HepG2 (cell line): ENCODE measurements around the gene NPHP1. TPM values are rescaled to one million over a fixed set of nuclear protein-coding genes. Genes with fewer than 3 reads are reported as not detected.

Experiments used
- ATAC-seq: fragments of 200-7000 bp; cut with Tn5 transposase; 3 replicates; pipeline ENCODE4 v1.9.1; 2020; ENCODE audit warnings: mild to moderate bottlenecking, moderate library complexity
- BruUV-seq: library from RNA; stranded (reverse); fragments of 400-500 nt; replicated peaks from 2 replicates; lab custom pipeline; 2021; lab: Mats Ljungman, UMichigan
- CTCF ChIA-PET: fragments of 300-600 bp; formaldehyde crosslinking; extraction: SDS; loops from one replicate; lab custom pipeline; 2021; ENCODE audit warnings: low total read pairs, inconsistent platforms, low intra/inter-chr PET ratio; lab: Yijun Ruan, JAX
- POLR2A ChIA-PET: fragments of 350-600 bp; sonication (Branson Sonifier 250); formaldehyde crosslinking; loops from one replicate; lab custom pipeline; 2020; ENCODE audit warnings: antibody characterized with exemption, inconsistent platforms; lab: Yijun Ruan, JAX
- DNase-seq: peaks from one replicate; pipeline ENCODE4 v3.0.0-alpha.2; 2015; ENCODE audit warnings: low spot score
- FAIRE-seq: peaks from 3 replicates; lab custom pipeline; 2011; peaks lifted over from hg19 to GRCh38; lab: Jason Lieb, UNC
- H2AFZ ChIP-seq: one replicate; pipeline ENCODE4 v1.6.1; 2011; ENCODE audit warnings: low read length, inconsistent platforms
- H3K27ac ChIP-seq: fragments of 300-600 bp; 3 replicates; pipeline ENCODE4 v1.8.0; 2011; ENCODE audit warnings: mixed run types, mild to moderate bottlenecking, mixed read lengths, low read length, inconsistent platforms; ENCODE audit not compliant: insufficient read depth; ENCODE audit errors: extremely low read length
- H3K27me3 ChIP-seq, 2 experiments: fragments of 200-600 bp in 1 of 2; 2 replicates in 1 of 2; 3 replicates in 1 of 2; pipeline versions ENCODE4 v1.6.0 to v1.8.0; 2011; ENCODE audit warnings: low read length in 2 of 2, mild to moderate bottlenecking in 2 of 2, moderate library complexity in 2 of 2, inconsistent platforms in 1 of 2; ENCODE audit not compliant: insufficient read depth in 2 of 2, control insufficient read depth in 1 of 2
- H3K36me3 ChIP-seq, 2 experiments: fragments of 200-600 bp in 1 of 2; replicated peaks in 1 of 2; 2 replicates in 1 of 2; 3 replicates in 1 of 2; pipeline versions ENCODE4 v1.5.1 to v1.8.0; 2011; ENCODE audit warnings: low read length in 2 of 2, inconsistent platforms in 1 of 2; ENCODE audit not compliant: insufficient read depth in 2 of 2, control insufficient read depth in 1 of 2
- H3K4me1 ChIP-seq: 2 replicates; pipeline ENCODE4 v1.5.1; 2012; ENCODE audit warnings: low read length, inconsistent platforms; ENCODE audit not compliant: insufficient read depth
- H3K4me2 ChIP-seq: 2 replicates; pipeline ENCODE4 v1.6.0; 2011; ENCODE audit warnings: low read depth, low read length, inconsistent platforms
- H3K4me3 ChIP-seq, 3 experiments: fragments of 200-600 bp in 1 of 3; sonication (generic), shearing (Covaris generic) in 1 of 3; replicated peaks in 1 of 3; 2 replicates each; pipeline ENCODE4 v1.5.1; 2011 to 2016; ENCODE audit warnings: low read length in 3 of 3, inconsistent platforms in 2 of 3, low read depth in 2 of 3, mild to moderate bottlenecking in 2 of 3, control low read depth in 1 of 3, mixed read lengths in 1 of 3; ENCODE audit not compliant: insufficient read depth in 1 of 3
- H3K79me2 ChIP-seq: one replicate; pipeline ENCODE4 v1.6.1; 2011; ENCODE audit warnings: low read length, inconsistent platforms; ENCODE audit not compliant: insufficient read depth
- H3K9ac ChIP-seq: 2 replicates; pipeline ENCODE4 v1.6.0; 2011; ENCODE audit warnings: mild to moderate bottlenecking, low read depth, low read length, inconsistent platforms; ENCODE audit not compliant: insufficient read depth
- H3K9me3 ChIP-seq: 2 replicates; pipeline ENCODE4 v1.5.1; 2012; ENCODE audit warnings: mild to moderate bottlenecking, low read length
- H4K20me1 ChIP-seq: 2 replicates; pipeline ENCODE4 v1.6.0; 2011; ENCODE audit warnings: inconsistent platforms, mild to moderate bottlenecking, low read length, moderate library complexity; ENCODE audit not compliant: insufficient read depth
- HMG20B ChIP-seq: conservative IDR thresholded peaks from 2 replicates; pipeline ENCODE4 v1.6.1; 2016; ENCODE audit warnings: missing genetic modification reagents, missing compliant biosample characterization
- KAT7 ChIP-seq: IDR thresholded peaks from 2 replicates; pipeline ENCODE4 v1.6.1; 2018; ENCODE audit warnings: borderline replicate concordance, missing compliant biosample characterization
- NBN ChIP-seq: fragments of 450-650 bp; conservative IDR thresholded peaks from 2 replicates; pipeline ENCODE4 v1.6.1; 2017
- SATB2 ChIP-seq: sonication (generic); formaldehyde crosslinking; IDR thresholded peaks from 2 replicates; pipeline ENCODE4 v1.5.0; 2020; ENCODE audit warnings: missing genetic modification reagents
- ZBTB2 ChIP-seq: sonication (generic); formaldehyde crosslinking; IDR thresholded peaks from 2 replicates; pipeline ENCODE4 v1.8.0; 2022; ENCODE audit warnings: low read depth, missing genetic modification reagents
- ZNF276 ChIP-seq: sonication (generic); formaldehyde crosslinking; IDR thresholded peaks from 2 replicates; pipeline ENCODE4 v1.4.0; 2020; ENCODE audit warnings: mild to moderate bottlenecking, low read depth, missing genetic modification reagents
- ZNF549 ChIP-seq: sonication (generic); formaldehyde crosslinking; IDR thresholded peaks from 2 replicates; pipeline ENCODE4 v1.5.0; 2020; ENCODE audit warnings: missing genetic modification reagents
- ZNF569 ChIP-seq: sonication (generic); formaldehyde crosslinking; IDR thresholded peaks from 2 replicates; pipeline ENCODE4 v1.5.0; 2020; ENCODE audit warnings: mild to moderate bottlenecking, missing genetic modification reagents, moderate library complexity, borderline replicate concordance
- ZNF660 ChIP-seq: sonication (generic); formaldehyde crosslinking; IDR thresholded peaks from 2 replicates; pipeline ENCODE4 v1.5.1; 2020; ENCODE audit warnings: mild to moderate bottlenecking, low read depth, missing genetic modification reagents, borderline replicate concordance
- WGBS: methylation state at CpG from one replicate; pipeline ENCODE4 v1.1.6; 2017; ENCODE audit warnings: low lambda C conversion rate; 5-methylcytosine and 5-hydroxymethylcytosine counted together
- in situ Hi-C: cut with HindIII; loops from 2 replicates; pipeline ENCODE4 v1.10.0; 2017; ENCODE audit warnings: low pct_unique_long_range_greater_than_20kb; ENCODE audit not compliant: extremely low pct_ligation_motif_present
- intact Hi-C: fragments of 100-400 bp; cut with micrococcal nuclease; formaldehyde crosslinking; loops from one replicate; pipeline ENCODE4 v1.10.0; 2022; ENCODE audit not compliant: unreplicated experiment
- polyA plus RNA-seq, 8 experiments: library from polyadenylated mRNA; depleted of rRNA in 3 of 8; stranded (reverse) in 7 of 8; unstranded in 1 of 8; fragments of >200 nt; fragmentation: Illumina TruSeq in 4 of 8; extraction: Trizol in 4 of 8; gene quantifications; 2 replicates each; pipeline versions ENCODE4 v1.2.1 to v1.2.3, GENCODE V29; 2011 to 2016; ENCODE audit warnings: low read depth in 4 of 8, missing spikeins in 1 of 8, mixed read lengths in 1 of 8; ENCODE audit not compliant: insufficient read depth in 1 of 8
- total RNA-seq, 5 experiments: library from RNA; depleted of rRNA; stranded (reverse); fragments of >200 nt; fragmentation: Illumina TruSeq; extraction: Trizol; gene quantifications; 2 replicates each; pipeline ENCODE4 v1.2.3, GENCODE V29; 2016; ENCODE audit warnings: low read depth in 1 of 5
- TF ChIP-seq, protein P1 (sequence below): sonication (generic); formaldehyde crosslinking; IDR thresholded peaks from 2 replicates; pipeline ENCODE4 v1.4.0; 2020; ENCODE audit warnings: mild to moderate bottlenecking, missing genetic modification reagents

NPHP1 gene
- total and polyA plus RNA-seq, 2 of the 13 experiments (the other 11 are each of a cell fraction or from before 2014, with no cell fraction given): 2.7 to 4.8 TPM

DNA sequence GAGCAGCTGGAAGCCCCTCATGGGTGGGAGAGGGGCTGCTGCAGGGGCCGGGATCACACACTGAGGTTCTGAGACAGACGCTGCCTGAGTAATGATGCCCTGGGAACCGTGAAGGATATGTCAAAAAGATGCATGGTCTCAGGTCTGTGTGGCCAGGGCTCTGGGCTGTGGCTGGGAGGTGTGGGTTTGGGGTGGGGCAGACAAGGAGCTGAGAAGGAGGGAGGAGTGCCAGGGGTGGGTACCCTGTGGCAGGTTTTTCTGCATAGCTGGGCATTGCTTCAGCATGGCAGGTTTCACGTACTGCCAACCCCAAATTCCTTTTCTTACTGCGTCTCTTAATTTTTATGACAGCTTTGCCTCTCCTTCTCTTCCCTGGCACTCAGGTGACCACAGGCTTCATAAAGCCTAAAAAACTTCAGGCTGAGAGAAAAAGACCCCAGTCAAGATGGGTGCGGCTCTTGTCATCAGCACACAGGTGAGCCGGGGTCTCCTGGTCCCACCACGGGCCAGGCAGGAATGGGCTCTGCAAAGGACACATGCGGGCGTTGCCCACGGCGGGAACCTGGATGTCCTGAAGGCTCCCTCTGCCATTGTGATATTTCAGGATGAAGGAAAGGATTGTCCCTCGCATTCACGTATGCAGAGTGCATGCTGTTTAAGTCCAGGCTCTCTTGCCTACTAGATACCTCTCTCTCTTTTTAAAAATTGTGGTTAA, 107.2 kb downstream of the NPHP1 start:
- FAIRE-seq (no peak), DNase-seq (no peak), ATAC-seq (no peak)
- in situ Hi-C loops: no loop called here
- no peak overlapping the region for H3K4me2 ChIP-seq
- intact Hi-C loops: no loop called here
- no peak overlapping the region for H3K4me3 ChIP-seq
- no TSS peak for BruUV-seq
- no peaks in the 10 kb centered on the region for H4K20me1 ChIP-seq
- H3K27ac ChIP-seq: no peak overlapping the region
- no peak overlapping the region for H3K9ac ChIP-seq
- H3K4me1 ChIP-seq: peaks cover 20% of the 10 kb centered on the region
- POLR2A ChIA-PET: no interaction called here
- no peak overlapping the region for H2AFZ ChIP-seq
- 59% methylated on average over 13 of the region's 14 CpGs for WGBS
- TF ChIP-seq SATB2 (CRISPR knock-in tag): no peak
- no peak for TF ChIP-seq ZNF276
- no peak for TF ChIP-seq HMG20B
- no peak for TF ChIP-seq ZBTB2 (CRISPR knock-in tag)
- TF ChIP-seq NBN: no peak
- TF ChIP-seq, protein P1, sequence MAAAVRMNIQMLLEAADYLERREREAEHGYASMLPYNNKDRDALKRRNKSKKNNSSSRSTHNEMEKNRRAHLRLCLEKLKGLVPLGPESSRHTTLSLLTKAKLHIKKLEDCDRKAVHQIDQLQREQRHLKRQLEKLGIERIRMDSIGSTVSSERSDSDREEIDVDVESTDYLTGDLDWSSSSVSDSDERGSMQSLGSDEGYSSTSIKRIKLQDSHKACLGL: no peak
- TF ChIP-seq ZNF549 (CRISPR knock-in tag): no peak
- TF ChIP-seq ZNF569: no peak
- no peak for TF ChIP-seq ZNF660 (CRISPR knock-in tag)
- TF ChIP-seq KAT7 (CRISPR knock-in tag): no peak
- CTCF ChIA-PET: no interaction called here
- H3K9me3 ChIP-seq: no peaks in the 10 kb centered on the region
- peaks cover 0 to 6% of the 10 kb centered on the region in 2 experiments; a peak in 2 of 5 replicates for H3K27me3 ChIP-seq
- H3K79me2 ChIP-seq: no peaks in the 10 kb centered on the region
- H3K36me3 ChIP-seq: no peaks in the 10 kb centered on the region
